ENCODE measurements around the gene RXFP2.

RXFP2 gene

DNA sequence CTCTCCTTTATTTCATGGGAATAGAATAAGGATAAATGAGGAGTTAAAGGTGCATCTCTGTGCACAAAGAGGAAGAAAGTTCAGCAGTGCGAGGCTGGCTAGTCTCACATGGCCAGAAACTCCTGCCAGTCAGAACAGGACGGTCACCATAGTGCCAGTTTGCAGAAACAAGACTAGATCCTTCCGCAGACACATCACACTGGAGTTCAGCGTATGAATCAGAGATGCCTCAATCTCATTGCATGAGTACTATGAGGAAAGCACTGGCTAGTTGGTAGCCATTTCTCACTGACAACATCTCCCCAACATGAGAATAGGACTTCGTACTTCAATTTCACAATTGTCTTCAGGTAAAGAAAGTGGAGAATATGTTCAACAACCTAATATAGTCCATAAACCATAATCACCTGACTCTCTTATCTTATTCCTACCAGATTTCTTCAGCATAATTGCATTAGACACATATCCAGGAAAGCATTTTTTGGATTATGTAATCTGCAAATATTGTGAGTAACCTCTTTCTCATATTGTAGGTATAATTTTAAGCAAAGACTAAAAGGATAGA, 34.9 kb downstream of the RXFP2 start:
- Histone ChIP-seq H3K9me3 (no peaks in the 10 kb centered on the region), H3K4me3 (no peak overlapping the region), H3K27me3 (no peaks in the 10 kb centered on the region), H3K36me3 (no peaks in the 10 kb centered on the region), H3K27ac (peak overlapping the region; percentile 85 to 86), H3K4me1 (peaks cover 0 to 55% (median 22%) of the 10 kb centered on the region in 4 donors)
- intact Hi-C loops (cut with DNase I; ENCODE audit: low total_unique reads): no loop called here
- TF ChIP-seq, protein P1, sequence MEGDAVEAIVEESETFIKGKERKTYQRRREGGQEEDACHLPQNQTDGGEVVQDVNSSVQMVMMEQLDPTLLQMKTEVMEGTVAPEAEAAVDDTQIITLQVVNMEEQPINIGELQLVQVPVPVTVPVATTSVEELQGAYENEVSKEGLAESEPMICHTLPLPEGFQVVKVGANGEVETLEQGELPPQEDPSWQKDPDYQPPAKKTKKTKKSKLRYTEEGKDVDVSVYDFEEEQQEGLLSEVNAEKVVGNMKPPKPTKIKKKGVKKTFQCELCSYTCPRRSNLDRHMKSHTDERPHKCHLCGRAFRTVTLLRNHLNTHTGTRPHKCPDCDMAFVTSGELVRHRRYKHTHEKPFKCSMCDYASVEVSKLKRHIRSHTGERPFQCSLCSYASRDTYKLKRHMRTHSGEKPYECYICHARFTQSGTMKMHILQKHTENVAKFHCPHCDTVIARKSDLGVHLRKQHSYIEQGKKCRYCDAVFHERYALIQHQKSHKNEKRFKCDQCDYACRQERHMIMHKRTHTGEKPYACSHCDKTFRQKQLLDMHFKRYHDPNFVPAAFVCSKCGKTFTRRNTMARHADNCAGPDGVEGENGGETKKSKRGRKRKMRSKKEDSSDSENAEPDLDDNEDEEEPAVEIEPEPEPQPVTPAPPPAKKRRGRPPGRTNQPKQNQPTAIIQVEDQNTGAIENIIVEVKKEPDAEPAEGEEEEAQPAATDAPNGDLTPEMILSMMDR (IDR thresholded peaks at IDR 0.05): no peak
- no peak for DNase-seq

DNA sequence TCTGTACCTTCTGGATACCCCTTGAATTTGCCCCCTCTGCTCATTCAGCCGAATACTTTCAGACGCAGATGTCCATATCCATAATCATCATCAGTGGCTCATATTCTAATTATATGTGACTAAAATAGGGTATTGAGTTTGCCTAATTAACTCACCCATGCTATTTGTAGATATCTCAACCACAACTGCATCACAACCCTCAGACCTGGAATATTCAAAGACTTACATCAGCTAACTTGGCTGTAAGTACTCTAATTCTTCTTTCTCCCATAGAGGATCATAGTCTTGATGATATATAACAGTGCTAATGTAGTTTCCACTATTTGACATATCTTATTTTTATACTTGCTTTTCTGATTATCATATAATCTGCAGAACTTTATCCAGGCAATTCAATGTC, 35.8 kb downstream of the RXFP2 start:
- H3K27me3 ChIP-seq: no peaks in the 10 kb centered on the region
- intact Hi-C loops (cut with DNase I; ENCODE audit: low total_unique reads): no loop called here
- H3K36me3 ChIP-seq: no peaks in the 10 kb centered on the region
- H3K4me3 ChIP-seq: no peak overlapping the region
- TF ChIP-seq, protein P1 (IDR thresholded peaks at IDR 0.05): no peak
- H3K27ac ChIP-seq: peak overlapping the region; percentile 85 to 86
- no peak for DNase-seq
- H3K9me3 ChIP-seq: no peaks in the 10 kb centered on the region
- H3K4me1 ChIP-seq: peaks cover 0 to 55% (median 22%) of the 10 kb centered on the region in 4 donors

DNA sequence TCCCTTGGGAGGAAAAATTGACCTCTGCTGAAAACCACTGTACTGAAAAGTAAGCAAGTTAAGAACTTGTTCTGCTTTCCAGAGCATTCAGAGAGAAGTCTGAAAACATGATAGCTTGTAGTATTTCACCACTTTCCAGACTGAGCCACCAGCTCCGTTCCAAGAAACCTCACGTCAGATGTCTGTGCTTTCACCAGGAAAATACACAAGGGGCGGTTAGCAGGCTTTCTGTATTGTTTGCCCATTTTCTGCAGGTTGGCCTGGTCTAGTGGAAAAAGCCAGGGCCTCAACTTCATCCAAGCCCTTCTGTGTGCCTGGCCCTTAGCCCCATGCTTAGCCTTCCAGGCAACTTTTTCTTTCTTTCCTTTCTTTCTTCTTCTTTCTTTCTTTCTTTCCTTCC, 36.4 kb downstream of the RXFP2 start:
- peak overlapping the region; percentile 85 to 86 for H3K27ac ChIP-seq
- intact Hi-C loops (cut with DNase I; ENCODE audit: low total_unique reads): no loop called here
- peaks cover 0 to 55% (median 22%) of the 10 kb centered on the region in 4 donors for H3K4me1 ChIP-seq
- H3K27me3 ChIP-seq: no peaks in the 10 kb centered on the region
- no peaks in the 10 kb centered on the region for H3K9me3 ChIP-seq
- peak; percentile 84 to 92 for DNase-seq
- H3K36me3 ChIP-seq: no peaks in the 10 kb centered on the region
- TF ChIP-seq, protein P1 (IDR thresholded peaks at IDR 0.05): no peak
- H3K4me3 ChIP-seq: no peak overlapping the region

DNA sequence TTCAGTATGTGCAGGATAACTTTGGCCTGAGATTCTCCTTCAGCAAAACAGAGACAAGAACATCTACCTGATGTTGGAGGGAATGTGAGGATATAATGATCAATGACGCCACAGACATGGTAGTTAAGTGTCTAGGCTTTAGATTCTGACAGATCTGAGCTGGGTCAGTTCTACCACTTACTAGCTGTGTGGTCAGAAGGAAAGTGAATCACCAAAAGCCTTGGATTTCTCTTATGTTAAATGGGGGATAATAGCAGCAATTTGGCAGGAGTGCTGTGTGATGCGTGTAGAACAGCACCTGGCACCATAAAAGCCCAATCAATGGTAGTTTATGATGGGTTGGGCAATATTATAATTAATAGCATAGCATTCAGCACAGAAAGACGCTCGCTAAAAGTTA, 41.7 kb downstream of the RXFP2 start:
- no peak for DNase-seq
- TF ChIP-seq, protein P1 (IDR thresholded peaks at IDR 0.05): no peak
- no peak overlapping the region for H3K4me3 ChIP-seq
- no peaks in the 10 kb centered on the region for H3K36me3 ChIP-seq
- peaks cover 0 to 12% (median 8%) of the 10 kb centered on the region in 4 donors for H3K4me1 ChIP-seq
- no peaks in the 10 kb centered on the region for H3K27me3 ChIP-seq
- no peaks in the 10 kb centered on the region for H3K9me3 ChIP-seq
- intact Hi-C loops (cut with DNase I; ENCODE audit: low total_unique reads): no loop called here
- no peak overlapping the region for H3K27ac ChIP-seq

DNA sequence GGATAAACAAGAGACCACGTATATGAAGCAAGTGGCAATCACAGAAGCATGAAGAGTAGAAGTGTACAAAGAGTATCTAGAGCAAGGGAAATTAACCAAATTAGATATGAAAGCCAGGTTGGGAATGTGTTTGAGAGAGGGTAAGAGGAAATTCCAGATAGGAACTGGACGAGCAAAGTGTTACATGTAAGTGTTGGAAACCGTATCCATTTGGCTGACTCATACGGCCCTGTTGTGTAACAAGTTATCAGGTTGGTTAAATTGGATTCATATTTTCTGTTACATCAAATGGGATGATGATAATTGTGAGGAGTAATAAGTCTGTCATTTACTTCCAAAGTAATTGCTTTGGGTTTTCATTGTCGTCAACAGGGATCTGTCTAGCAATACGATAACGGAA, 46.7 kb downstream of the RXFP2 start:
- intact Hi-C loops (cut with DNase I; ENCODE audit: low total_unique reads): no loop called here

More for the DNA sequence above, 46.7 kb downstream of the RXFP2 start:
- TF ChIP-seq, protein P1 (IDR thresholded peaks at IDR 0.05): no peak
- no peaks in the 10 kb centered on the region for H3K36me3 ChIP-seq
- H3K27ac ChIP-seq: no peak overlapping the region
- peak in 1 of 2 donors; percentile 35 for DNase-seq
- H3K27me3 ChIP-seq: no peaks in the 10 kb centered on the region
- H3K4me3 ChIP-seq: no peak overlapping the region
- no peaks in the 10 kb centered on the region for H3K9me3 ChIP-seq
- no peaks in the 10 kb centered on the region for H3K4me1 ChIP-seq

All from tibial artery (tissue), 4 donors.